PC-3 (cell line): ENCODE data around the gene ATP8A2. TPM values are rescaled to one million over a fixed set of nuclear protein-coding genes. Genes with fewer than 3 reads are reported as not detected.

Experiments used
- ATAC-seq: fragments of 200-7000 bp; cut with Tn5 transposase; 2 replicates; pipeline ENCODE4 v1.9.1; 2020; ENCODE audit warnings: mild to moderate bottlenecking, moderate library complexity
- BruUV-seq: library from RNA; stranded (reverse); fragments of 400-500 nt; replicated peaks from 2 replicates; lab custom pipeline; 2021; lab: Mats Ljungman, UMichigan
- CTCF ChIA-PET: fragments of 300-600 bp; sonication (Branson Sonifier 250); formaldehyde crosslinking; loops from one replicate; lab custom pipeline; 2022; ENCODE audit warnings: antibody characterized with exemption; lab: Charles Lee
- POLR2A ChIA-PET: fragments of 300-600 bp; sonication (Branson Sonifier 250); formaldehyde crosslinking; loops from one replicate; lab custom pipeline; 2022; ENCODE audit warnings: antibody characterized with exemption; ENCODE audit not compliant: unreplicated experiment; lab: Charles Lee
- DNase-seq: peaks from one replicate; pipeline ENCODE4 v3.0.0-alpha.2; 2015
- H2AFZ ChIP-seq: fragments of 300-600 bp; sonication (generic); 2 replicates; pipeline ENCODE4 v1.6.0; 2016; ENCODE audit warnings: antibody characterized with exemption, low read length
- H3F3A ChIP-seq: fragments of 300-600 bp; sonication (generic); one replicate; pipeline ENCODE4 v1.6.0; 2017; ENCODE audit warnings: antibody characterized with exemption, low read length, control low read depth, mild to moderate bottlenecking; ENCODE audit not compliant: unreplicated experiment
- H3K27ac ChIP-seq: fragments of 300-600 bp; sonication (generic); 2 replicates; pipeline ENCODE4 v1.5.1; 2016; ENCODE audit warnings: mild to moderate bottlenecking, low read length
- H3K27me3 ChIP-seq: fragments of 300-600 bp; sonication (generic); 2 replicates; pipeline ENCODE4 v1.6.1; 2016; ENCODE audit warnings: low read length, mixed read lengths
- H3K36me3 ChIP-seq: fragments of 300-600 bp; sonication (generic); 2 replicates; pipeline ENCODE4 v1.6.1; 2016; ENCODE audit warnings: low read depth, mixed run types, low read length, mixed read lengths
- H3K4me1 ChIP-seq: fragments of 300-600 bp; sonication (generic); 2 replicates; pipeline ENCODE4 v1.5.1; 2016; ENCODE audit warnings: low read length; ENCODE audit not compliant: insufficient read depth
- H3K4me2 ChIP-seq: fragments of 300-600 bp; sonication (generic); 2 replicates; pipeline ENCODE4 v1.6.0; 2016; ENCODE audit warnings: low read length
- H3K4me3 ChIP-seq: fragments of 300-600 bp; sonication (generic); 2 replicates; pipeline ENCODE4 v1.5.1; 2016; ENCODE audit warnings: mild to moderate bottlenecking, low read length, mixed read lengths
- H3K79me2 ChIP-seq: fragments of 300-600 bp; sonication (generic); 2 replicates; pipeline ENCODE4 v1.6.1; 2017; ENCODE audit warnings: low read length, mixed read lengths
- H3K9ac ChIP-seq: fragments of 300-600 bp; sonication (generic); 2 replicates; pipeline ENCODE4 v1.6.0; 2016; ENCODE audit warnings: mild to moderate bottlenecking, low read length
- H3K9me2 ChIP-seq: fragments of 300-600 bp; sonication (generic); replicated peaks from 2 replicates; pipeline ENCODE4 v1.6.1; 2016; ENCODE audit warnings: mixed run types, low read length, mixed read lengths
- H3K9me3 ChIP-seq: fragments of 300-600 bp; sonication (generic); 2 replicates; pipeline ENCODE4 v1.6.1; 2016; ENCODE audit warnings: low read length, mixed read lengths
- H4K20me1 ChIP-seq: fragments of 300-600 bp; sonication (generic); 2 replicates; pipeline ENCODE4 v1.6.1; 2016; ENCODE audit warnings: low read length, mixed read lengths
- CTCF ChIP-seq: fragments of 300-600 bp; sonication (generic); conservative IDR thresholded peaks from 2 replicates; pipeline ENCODE4 v1.5.1; 2017; ENCODE audit warnings: antibody characterized with exemption, low read depth, mild to moderate bottlenecking, low read length
- EZH2 ChIP-seq: fragments of 300-600 bp; sonication (generic); IDR thresholded peaks from one replicate; pipeline ENCODE4 v1.6.1; 2017; ENCODE audit warnings: antibody characterized with exemption, mild to moderate bottlenecking, low read length; ENCODE audit not compliant: unreplicated experiment
- EZH2phosphoT487 ChIP-seq: fragments of 300-600 bp; sonication (generic); IDR thresholded peaks from 2 replicates; pipeline ENCODE4 v1.6.1; 2018; ENCODE audit warnings: mild to moderate bottlenecking, antibody characterized with exemption, low read length, borderline replicate concordance
- intact Hi-C: fragments of 100-400 bp; cut with micrococcal nuclease; formaldehyde crosslinking; loops from 2 replicates; pipeline ENCODE4 v1.9.0; 2023
- total RNA-seq: library from RNA; depleted of rRNA; stranded (reverse); fragments of >200 nt; gene quantifications from 2 replicates; pipeline ENCODE4 v1.2.3, GENCODE V29; 2014

ATP8A2 gene
- total RNA-seq, 1 experiment from 2014 or later, result 0.04 TPM

GRCh38 chr13:25971459-25972145 lies 599.8 kb downstream of the ATP8A2 start:
- Histone ChIP-seq H3F3A (no peaks in the 10 kb centered on the region), H4K20me1 (no peaks in the 10 kb centered on the region), H3K79me2 (no peaks in the 10 kb centered on the region), H3K9ac (no peak overlapping the region), H3K9me3 (no peaks in the 10 kb centered on the region), H3K4me2 (0 out of 2 replicates have a peak overlapping the region, but pooled peaks have one; percentile 9), H3K4me1 (peaks cover 11% of the 10 kb centered on the region; the same call in 1 of the 2 replicates), H3K4me3 (no peak overlapping the region), H3K36me3 (no peaks in the 10 kb centered on the region), H3K27ac (no peak overlapping the region), H3K27me3 (no peaks in the 10 kb centered on the region), H3K9me2 (no peaks in the 10 kb centered on the region), H2AFZ (no peak overlapping the region)
- CTCF ChIA-PET, result interaction anchor here (0.8 kb wide), 1 partner anchor 85 kb away, joined by 3 read pairs; no protein-coding TSS in a partner anchor
- peak; percentile 79 for ATAC-seq
- no TSS peak for BruUV-seq
- DNase-seq, result peak; percentile 32
- no peak for TF ChIP-seq CTCF
- TF ChIP-seq EZH2, result no peak
- TF ChIP-seq EZH2phosphoT487, result no peak
- intact Hi-C loops, result loop anchor here (5.0 kb wide), 1 partner anchor 51 kb away; no protein-coding TSS in a partner anchor
- POLR2A ChIA-PET, result interaction anchor here (0.6 to 0.7 kb wide), 2 partner anchors 313 to 367 kb away, joined by 3 to 6 read pairs; no protein-coding TSS in a partner anchor

GRCh38 chr13:25973085-25973484 lies 601.3 kb downstream of the ATP8A2 start:
- no peak overlapping the region for H3K27ac ChIP-seq
- H3F3A ChIP-seq, result no peaks in the 10 kb centered on the region
- intact Hi-C loops, result loop anchor here (5.0 kb wide), 1 partner anchor 49 kb away; no protein-coding TSS in a partner anchor
- peaks cover 14% of the 10 kb centered on the region; the same call in 1 of the 2 replicates for H3K4me1 ChIP-seq
- H3K9me3 ChIP-seq, result no peaks in the 10 kb centered on the region
- H3K36me3 ChIP-seq, result no peaks in the 10 kb centered on the region
- CTCF ChIA-PET, result no interaction called here
- no peak overlapping the region for H3K4me2 ChIP-seq
- DNase-seq (no peak), ATAC-seq (no peak)
- no peak overlapping the region for H2AFZ ChIP-seq
- no peaks in the 10 kb centered on the region for H3K79me2 ChIP-seq
- H3K27me3 ChIP-seq, result no peaks in the 10 kb centered on the region
- H3K9ac ChIP-seq, result no peak overlapping the region
- H3K4me3 ChIP-seq, result no peak overlapping the region
- no peaks in the 10 kb centered on the region for H4K20me1 ChIP-seq
- H3K9me2 ChIP-seq, result no peaks in the 10 kb centered on the region
- POLR2A ChIA-PET, result no interaction called here
- BruUV-seq, result no TSS peak
- TF ChIP-seq EZH2phosphoT487 (no peak), CTCF (no peak), EZH2 (no peak)

DNA sequence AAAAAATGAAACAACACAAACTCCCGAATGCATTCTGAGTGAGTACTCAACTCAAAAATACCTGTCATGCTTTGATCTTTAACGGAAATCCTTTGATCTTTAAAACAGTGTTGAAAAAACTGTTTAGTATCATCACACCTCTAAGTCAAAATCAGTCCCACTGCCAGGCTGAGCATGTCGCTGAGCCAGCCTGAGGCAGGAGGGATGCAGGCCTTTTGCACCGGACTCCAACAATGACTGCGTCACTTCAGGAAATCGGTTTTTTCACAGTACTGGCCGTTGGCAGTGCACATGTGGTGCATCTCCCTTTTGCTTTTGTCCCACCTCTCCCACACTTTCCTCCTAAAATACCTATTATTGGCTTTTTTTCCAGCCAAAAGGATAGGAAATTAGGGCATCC lies 601.8 kb downstream of the ATP8A2 start:
- Histone ChIP-seq H3K27me3 (no peaks in the 10 kb centered on the region), H4K20me1 (no peaks in the 10 kb centered on the region), H2AFZ (no peak overlapping the region), H3K36me3 (no peaks in the 10 kb centered on the region), H3K27ac (no peak overlapping the region), H3K4me2 (no peak overlapping the region), H3F3A (no peaks in the 10 kb centered on the region), H3K4me1 (peaks cover 14% of the 10 kb centered on the region; the same call in 1 of the 2 replicates), H3K79me2 (no peaks in the 10 kb centered on the region), H3K9me2 (no peaks in the 10 kb centered on the region), H3K9ac (no peak overlapping the region), H3K4me3 (no peak overlapping the region), H3K9me3 (no peaks in the 10 kb centered on the region)
- ChIA-PET POLR2A (no interaction called here), CTCF (no interaction called here)
- TF ChIP-seq CTCF, result no peak
- TF ChIP-seq EZH2phosphoT487, result no peak
- no peak for TF ChIP-seq EZH2
- DNase-seq, result no peak
- ATAC-seq, result no peak
- intact Hi-C loops, result loop anchor here (5.0 kb wide), 1 partner anchor 49 kb away; no protein-coding TSS in a partner anchor
- no TSS peak for BruUV-seq
